Motor neuron (in vitro differentiated cells): Measurements from ENCODE around the gene CLIP2. TPM values are rescaled to one million over a fixed set of nuclear protein-coding genes. Genes with fewer than 3 reads are reported as not detected.

ENCODE experiments used
- ATAC-seq, 8 experiments: fragments of 200-7000 bp; cut with Tn5 transposase; replicated peaks in 6 of 8; 2 replicates each; pipeline ENCODE4 v1.8.0; 2021; ENCODE audit warnings: mild to moderate bottlenecking in 8 of 8, moderate library complexity in 8 of 8
- H3K27ac ChIP-seq, 2 donors: fragments of 250-450 bp; sonication (Bioruptor Pico); 2 replicates each; pipeline ENCODE4 v1.9.0; 2021; ENCODE audit warnings: antibody characterized with exemption in 2 of 2, mild to moderate bottlenecking in 2 of 2, moderate library complexity in 1 of 2
- H3K4me1 ChIP-seq, 2 donors: fragments of 250-450 bp; sonication (Bioruptor Pico); replicated peaks in 1 of 2; 2 replicates each; pipeline ENCODE4 v1.6.1; 2021; ENCODE audit warnings: antibody characterized with exemption in 2 of 2, mild to moderate bottlenecking in 2 of 2, moderate library complexity in 1 of 2
- H3K4me3 ChIP-seq, 5 donors: fragments of 250-450 bp; sonication (Bioruptor Pico); 2 replicates each; pipeline ENCODE4 v1.9.0; 2021; ENCODE audit warnings: antibody characterized with exemption in 5 of 5, mild to moderate bottlenecking in 5 of 5, moderate library complexity in 4 of 5
- WGBS, 10 experiments: fragments of 450-650 bp; shearing (Covaris generic); methylation state at CpG; one replicate each; pipeline ENCODE4 v1.0.0; 2022; 5-methylcytosine and 5-hydroxymethylcytosine counted together
- in situ Hi-C, 9 experiments: fragments of 400-800 bp; cut with MboI; loops; one replicate each; pipeline ENCODE4 v1.15.0; 2021; ENCODE audit warnings: low sequenced_read_pairs in 9 of 9, low pct_unique_long_range_greater_than_20kb in 2 of 9; ENCODE audit not compliant: unreplicated experiment in 9 of 9
- total RNA-seq, 8 experiments: library from RNA; unstranded; fragments of 300-600 nt; gene quantifications; 2 replicates each; pipeline versions ENCODE4 v1.2.3 to v1.2.4, GENCODE V29; 2022

Gene CLIP2
- total RNA-seq, 8 experiments from 2014 or later, result 11.3 to 51.8 (median 32.7) TPM

- H3K4me1 ChIP-seq, result peaks cover 16% of the 10 kb centered on the region in 2 donors
- no peak overlapping the region for H3K27ac ChIP-seq
- in situ Hi-C loops, result no loop called here
- no peak overlapping the region for H3K4me3 ChIP-seq
- WGBS, 10 experiments, result 20 to 100% (median 83%) methylated on average over 1 to 11 of the region's 12 CpGs
- ATAC-seq, result no peak
Observed at GRCh38 chr7:74256491-74257408, 32.5 kb upstream of the CLIP2 start.

GRCh38 chr7:74258639-74259038 lies 30.6 kb upstream of the CLIP2 start:
- Histone ChIP-seq H3K4me1 (peaks cover 8 to 10% of the 10 kb centered on the region in 2 donors), H3K4me3 (no peak overlapping the region), H3K27ac (no peak overlapping the region)
- ATAC-seq, result no peak
- 55 to 75% (median 58%) methylated on average over 4 to 7 of the region's 9 CpGs; no CpG with 5 or more reads in 7 of the 10 experiments for WGBS, 10 experiments
- in situ Hi-C loops, result no loop called here

- Histone ChIP-seq H3K4me1 (peaks cover 0 to 2% of the 10 kb centered on the region in 2 donors), H3K4me3 (no peak overlapping the region), H3K27ac (no peak overlapping the region)
- peak in 5 of 8 experiments; percentile 51 to 77 (median 73) for ATAC-seq
- WGBS, 10 experiments, result 63 to 95% (median 88%) methylated on average over 3 to 13 of the region's 20 CpGs; no CpG with 5 or more reads in 3 of the 10 experiments
- in situ Hi-C loops, result no loop called here
Observed at GRCh38 chr7:74262639-74263398, 26.4 kb upstream of the CLIP2 start.

GRCh38 chr7:74263399-74264120 lies 25.6 kb upstream of the CLIP2 start:
- peak in 4 of 8 experiments; percentile 19 to 42 (median 24) for ATAC-seq
- Histone ChIP-seq H3K4me3 (no peak overlapping the region), H3K4me1 (peaks cover 0 to 2% of the 10 kb centered on the region in 2 donors), H3K27ac (no peak overlapping the region)
- WGBS, 10 experiments, result 59 to 88% (median 75%) methylated on average over 1 to 13 of the region's 21 CpGs
- in situ Hi-C loops, result no loop called here

- WGBS, 10 experiments, result 0 to 87% (median 61%) methylated on average over 2 to 6 of the region's 7 CpGs; no CpG with 5 or more reads in 1 of the 10 experiments
- ATAC-seq, result no peak
- H3K27ac ChIP-seq, result no peak overlapping the region
- H3K4me1 ChIP-seq, result peaks cover 4 to 5% of the 10 kb centered on the region in 2 donors
- in situ Hi-C loops, result no loop called here
- no peak overlapping the region for H3K4me3 ChIP-seq
Observed at GRCh38 chr7:74266191-74266963, 22.8 kb upstream of the CLIP2 start.

- in situ Hi-C loops, result no loop called here
- WGBS, 10 experiments, result 50 to 88% (median 71%) methylated on average over 1 to 11 of the region's 13 CpGs; no CpG with 5 or more reads in 1 of the 10 experiments
- ATAC-seq, result no peak
Observed at GRCh38 chr7:74267756-74268565, 21.2 kb upstream of the CLIP2 start.

GRCh38 chr7:74269757-74270277 lies 19.4 kb upstream of the CLIP2 start:
- Histone ChIP-seq H3K4me1 (peaks cover 11 to 14% of the 10 kb centered on the region in 2 donors), H3K27ac (peak overlapping the region in 1 of 2 donors; percentile 44), H3K4me3 (peak overlapping the region; percentile 34 to 42 (median 35))
- ATAC-seq, result peak; percentile 59 to 91 (median 70)
- WGBS, 10 experiments, result 0 to 10% (median 0%) methylated on average over 1 to 5 of the region's 17 CpGs; no CpG with 5 or more reads in 4 of the 10 experiments
- in situ Hi-C loops, result no loop called here

More at GRCh38 chr7:74267756-74268565, 21.2 kb upstream of the CLIP2 start:
- H3K4me1 ChIP-seq, result peaks cover 11 to 14% of the 10 kb centered on the region in 2 donors
- H3K4me3 ChIP-seq, result no peak overlapping the region
- H3K27ac ChIP-seq, result no peak overlapping the region

- Histone ChIP-seq H3K27ac (no peak overlapping the region), H3K4me1 (peaks cover 11 to 14% of the 10 kb centered on the region in 2 donors), H3K4me3 (no peak overlapping the region)
- ATAC-seq, result no peak
- in situ Hi-C loops, result no loop called here
- 81 to 100% (median 92%) methylated on average over 1 to 4 of the region's 6 CpGs; no CpG with 5 or more reads in 4 of the 10 experiments for WGBS, 10 experiments
Observed at GRCh38 chr7:74271742-74272141, 17.5 kb upstream of the CLIP2 start.

GRCh38 chr7:74272305-74273038 lies 16.7 kb upstream of the CLIP2 start:
- ATAC-seq, result peak; percentile 30 to 96 (median 85)
- Histone ChIP-seq H3K4me1 (peaks cover 11 to 14% of the 10 kb centered on the region in 2 donors), H3K27ac (peak overlapping the region; percentile 52 to 81), H3K4me3 (no peak overlapping the region)
- 13 to 90% (median 44%) methylated on average over 1 to 4 of the region's 10 CpGs; no CpG with 5 or more reads in 1 of the 10 experiments for WGBS, 10 experiments
- in situ Hi-C loops, result no loop called here

- peaks cover 15 to 24% of the 10 kb centered on the region in 2 donors for H3K4me1 ChIP-seq
- peak in 1 of 8 experiments; percentile 57 for ATAC-seq
- H3K27ac ChIP-seq, result no peak overlapping the region
- in situ Hi-C loops, result loop anchor here in 1 of 9 experiments (25.0 kb wide), 1 partner anchor 112 kb away; no protein-coding TSS in a partner anchor
- no peak overlapping the region for H3K4me3 ChIP-seq
- 45 to 100% (median 88%) methylated on average over 1 to 4 of the region's 6 CpGs; no CpG with 5 or more reads in 4 of the 10 experiments for WGBS, 10 experiments
Observed at GRCh38 chr7:74275401-74275881, 13.8 kb upstream of the CLIP2 start.
